ENCODE results near the gene WNT4.
A peak's percentile ranks its signal among the peaks of the same experiment; 100 is the strongest.

WNT4 gene

GRCh38 chr1:22143065-22144033 is at the start of gene WNT4:
TSS of gene WNT4 (minus strand) at chr1:22143097. CDS start at chr1:22142922, 175 bp downstream.
- DNase-seq (ENCODE audit: low read depth in 2 of 2): peak in 1 of 2 donors; percentile 28

GRCh38 chr1:22190731-22191130 is 47.8 kb upstream of the WNT4 start:
- DNase-seq (ENCODE audit: low read depth in 2 of 2): no peak

- DNase-seq (ENCODE audit: low read depth in 2 of 2): no peak
These were observed 47.4 kb upstream of the WNT4 start for GRCh38 chr1:22190251-22190650.

GRCh38 chr1:22189619-22190018 is 46.7 kb upstream of the WNT4 start:
- no peak for DNase-seq (ENCODE audit: low read depth in 2 of 2)

- DNase-seq (ENCODE audit: low read depth in 2 of 2): no peak
These were observed 46.0 kb upstream of the WNT4 start for GRCh38 chr1:22188914-22189313.

- no peak for DNase-seq (ENCODE audit: low read depth in 2 of 2)
These were observed 45.5 kb upstream of the WNT4 start for GRCh38 chr1:22188436-22188835.

GRCh38 chr1:22186311-22186710 is 43.4 kb upstream of the WNT4 start:
- no peak for DNase-seq (ENCODE audit: low read depth in 2 of 2)

GRCh38 chr1:22184892-22185612 is 42.2 kb upstream of the WNT4 start:
- DNase-seq (ENCODE audit: low read depth in 2 of 2): no peak

- no peak for DNase-seq (ENCODE audit: low read depth in 2 of 2)
These were observed 41.6 kb upstream of the WNT4 start for GRCh38 chr1:22184454-22184853.

- DNase-seq (ENCODE audit: low read depth in 2 of 2): no peak
These were observed 39.8 kb upstream of the WNT4 start for GRCh38 chr1:22182715-22183114.

- DNase-seq (ENCODE audit: low read depth in 2 of 2): no peak
These were observed 36.4 kb upstream of the WNT4 start for GRCh38 chr1:22179197-22179803.

GRCh38 chr1:22177354-22178003 is 34.6 kb upstream of the WNT4 start:
- peak in 1 of 2 donors; percentile 11 for DNase-seq (ENCODE audit: low read depth in 2 of 2)

GRCh38 chr1:22176258-22176657 is 33.4 kb upstream of the WNT4 start:
- DNase-seq (ENCODE audit: low read depth in 2 of 2): peak in 1 of 2 donors; percentile 15

GRCh38 chr1:22174446-22175220 is 31.7 kb upstream of the WNT4 start:
- no peak for DNase-seq (ENCODE audit: low read depth in 2 of 2)

GRCh38 chr1:22171951-22172715 is 29.2 kb upstream of the WNT4 start:
- no peak for DNase-seq (ENCODE audit: low read depth in 2 of 2)

- no peak for DNase-seq (ENCODE audit: low read depth in 2 of 2)
These were observed 26.9 kb upstream of the WNT4 start for GRCh38 chr1:22169816-22170215.

GRCh38 chr1:22168412-22168973 is 25.6 kb upstream of the WNT4 start:
- DNase-seq (ENCODE audit: low read depth in 2 of 2): no peak

GRCh38 chr1:22166439-22166838 is 23.5 kb upstream of the WNT4 start:
- DNase-seq (ENCODE audit: low read depth in 2 of 2): no peak

- no peak for DNase-seq (ENCODE audit: low read depth in 2 of 2)
These were observed 22.2 kb upstream of the WNT4 start for GRCh38 chr1:22164841-22165808.
